Right lobe of liver (tissue), 4 donors: ENCODE measurements around the gene PHF10.

Source experiments
- CTCF ChIP-seq, 4 donors: fragments of 200-600 bp in 3 of 4; fragments of 450-650 bp in 1 of 4; IDR thresholded peaks; one replicate each; pipeline versions ENCODE4 v1.5.1 to v1.8.0; 2016 to 2022; ENCODE audit warnings: antibody characterized with exemption in 4 of 4, mild to moderate bottlenecking in 2 of 4
- POLR2A ChIP-seq: fragments of 450-650 bp; IDR thresholded peaks from one replicate; pipeline ENCODE4 v1.6.1; 2017; ENCODE audit warnings: antibody characterized with exemption, mild to moderate bottlenecking
- donor health status: DM: no; HTN: no; CAD: no.
- donor health status: DM: no; HTN: no; CAD: no.
- donor health status: DM: no; HTN: yes; CAD: no.

GRCh38 chr6:169738204-169738975 is 14.1 kb upstream of the PHF10 start:
- TF ChIP-seq CTCF (IDR thresholded peaks at IDR 0.05) (no peak), POLR2A (no peak)
